SU-DHL-6 (cell line): ENCODE data around the gene MYB.

Experiments used
- H2AFZ ChIP-seq: fragments of 200-600 bp; sonication (generic); 2 replicates; pipeline ENCODE4 v1.6.1; 2014; ENCODE audit warnings: low read depth, mild to moderate bottlenecking, moderate library complexity, mixed read lengths, antibody characterized with exemption, low read length; ENCODE audit not compliant: severe bottlenecking
- H3F3A ChIP-seq: fragments of 200-600 bp; shearing (Covaris generic); 2 replicates; pipeline ENCODE4 v1.6.0; 2016; ENCODE audit warnings: antibody characterized with exemption, mild to moderate bottlenecking; ENCODE audit not compliant: insufficient read depth
- H3K27ac ChIP-seq: fragments of 200-600 bp; sonication (generic); 2 replicates; pipeline ENCODE4 v1.5.1; 2016; ENCODE audit warnings: low read depth, mild to moderate bottlenecking, low read length, moderate library complexity, mixed read lengths
- H3K27me3 ChIP-seq: fragments of 200-600 bp; sonication (generic), shearing (Covaris generic); 2 replicates; pipeline ENCODE4 v1.6.0; 2014; ENCODE audit warnings: mild to moderate bottlenecking, low read length
- H3K36me3 ChIP-seq: fragments of 200-600 bp; sonication (generic); 2 replicates; pipeline ENCODE4 v1.6.1; 2014; ENCODE audit warnings: mild to moderate bottlenecking, low read length, mixed read lengths
- H3K4me2 ChIP-seq: fragments of 300-600, 200-600 bp; shearing (Covaris generic), sonication (generic); 2 replicates; pipeline ENCODE4 v1.6.0; 2014; ENCODE audit warnings: low read length, low read depth, mild to moderate bottlenecking; ENCODE audit not compliant: poor library complexity, severe bottlenecking
- H3K4me3 ChIP-seq: fragments of 200-600 bp; sonication (generic); 2 replicates; pipeline ENCODE4 v1.5.1; 2014; ENCODE audit warnings: antibody characterized with exemption, low read length, mild to moderate bottlenecking, mixed read lengths; ENCODE audit not compliant: insufficient read depth, poor library complexity, severe bottlenecking
- H3K79me2 ChIP-seq: fragments of 200-600 bp; sonication (generic); 2 replicates; pipeline ENCODE4 v1.6.1; 2014; ENCODE audit warnings: mild to moderate bottlenecking, low read length, moderate library complexity; ENCODE audit not compliant: insufficient read depth
- H3K9ac ChIP-seq: fragments of 200-600 bp; sonication (generic); 2 replicates; pipeline ENCODE4 v1.7.0; 2014; ENCODE audit warnings: mild to moderate bottlenecking, low read length
- H3K9me2 ChIP-seq: fragments of 200-600 bp; sonication (generic); replicated peaks from 2 replicates; pipeline ENCODE4 v1.6.1; 2014; ENCODE audit warnings: low read length; ENCODE audit not compliant: insufficient read depth
- H3K9me3 ChIP-seq: fragments of 200-600 bp; sonication (generic); 2 replicates; pipeline ENCODE4 v1.6.1; 2014; ENCODE audit warnings: low read length, mixed read lengths; ENCODE audit not compliant: insufficient read depth
- H4K20me1 ChIP-seq: fragments of 200-600 bp; sonication (generic); 2 replicates; pipeline ENCODE4 v1.6.1; 2014; ENCODE audit warnings: low read depth, mild to moderate bottlenecking, antibody characterized with exemption, low read length, moderate library complexity, mixed read lengths
- EZH2phosphoT487 ChIP-seq: fragments of 200-600 bp; sonication (generic), shearing (Covaris generic); conservative IDR thresholded peaks from 2 replicates; pipeline ENCODE4 v1.6.1; 2018; ENCODE audit warnings: mild to moderate bottlenecking, antibody characterized with exemption, low read length, moderate library complexity, mixed read lengths
- TF ChIP-seq, protein P1 (sequence below): fragments of 200-600 bp; sonication (generic); IDR thresholded peaks from one replicate; pipeline ENCODE4 v1.5.1; 2017; ENCODE audit warnings: antibody characterized with exemption, mild to moderate bottlenecking, low read length, moderate library complexity; ENCODE audit not compliant: insufficient read depth, poor library complexity, severe bottlenecking

MYB gene

GRCh38 chr6:135179920-135180541 is 1.1 kb upstream of the MYB start:
- Histone ChIP-seq H3K9me3 (no peaks in the 10 kb centered on the region), H2AFZ (peak overlapping the region; percentile 82), H3K4me3 (peak overlapping the region; percentile 35), H3K79me2 (peaks cover 8% of the 10 kb centered on the region), H3K27ac (peak overlapping the region; percentile 54), H3K9ac (peak overlapping the region; percentile 35; the same call in 1 of the 2 replicates), H4K20me1 (0 out of 2 replicates have a peak, but pooled peaks cover 3% of the 10 kb centered on the region), H3F3A (peaks cover 38% of the 10 kb centered on the region), H3K9me2 (no peaks in the 10 kb centered on the region), H3K36me3 (no peaks in the 10 kb centered on the region), H3K4me2 (peak overlapping the region; percentile 100), H3K27me3 (no peaks in the 10 kb centered on the region)
- no peak for TF ChIP-seq EZH2phosphoT487
- TF ChIP-seq, protein P1, sequence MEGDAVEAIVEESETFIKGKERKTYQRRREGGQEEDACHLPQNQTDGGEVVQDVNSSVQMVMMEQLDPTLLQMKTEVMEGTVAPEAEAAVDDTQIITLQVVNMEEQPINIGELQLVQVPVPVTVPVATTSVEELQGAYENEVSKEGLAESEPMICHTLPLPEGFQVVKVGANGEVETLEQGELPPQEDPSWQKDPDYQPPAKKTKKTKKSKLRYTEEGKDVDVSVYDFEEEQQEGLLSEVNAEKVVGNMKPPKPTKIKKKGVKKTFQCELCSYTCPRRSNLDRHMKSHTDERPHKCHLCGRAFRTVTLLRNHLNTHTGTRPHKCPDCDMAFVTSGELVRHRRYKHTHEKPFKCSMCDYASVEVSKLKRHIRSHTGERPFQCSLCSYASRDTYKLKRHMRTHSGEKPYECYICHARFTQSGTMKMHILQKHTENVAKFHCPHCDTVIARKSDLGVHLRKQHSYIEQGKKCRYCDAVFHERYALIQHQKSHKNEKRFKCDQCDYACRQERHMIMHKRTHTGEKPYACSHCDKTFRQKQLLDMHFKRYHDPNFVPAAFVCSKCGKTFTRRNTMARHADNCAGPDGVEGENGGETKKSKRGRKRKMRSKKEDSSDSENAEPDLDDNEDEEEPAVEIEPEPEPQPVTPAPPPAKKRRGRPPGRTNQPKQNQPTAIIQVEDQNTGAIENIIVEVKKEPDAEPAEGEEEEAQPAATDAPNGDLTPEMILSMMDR: no peak

DNA sequence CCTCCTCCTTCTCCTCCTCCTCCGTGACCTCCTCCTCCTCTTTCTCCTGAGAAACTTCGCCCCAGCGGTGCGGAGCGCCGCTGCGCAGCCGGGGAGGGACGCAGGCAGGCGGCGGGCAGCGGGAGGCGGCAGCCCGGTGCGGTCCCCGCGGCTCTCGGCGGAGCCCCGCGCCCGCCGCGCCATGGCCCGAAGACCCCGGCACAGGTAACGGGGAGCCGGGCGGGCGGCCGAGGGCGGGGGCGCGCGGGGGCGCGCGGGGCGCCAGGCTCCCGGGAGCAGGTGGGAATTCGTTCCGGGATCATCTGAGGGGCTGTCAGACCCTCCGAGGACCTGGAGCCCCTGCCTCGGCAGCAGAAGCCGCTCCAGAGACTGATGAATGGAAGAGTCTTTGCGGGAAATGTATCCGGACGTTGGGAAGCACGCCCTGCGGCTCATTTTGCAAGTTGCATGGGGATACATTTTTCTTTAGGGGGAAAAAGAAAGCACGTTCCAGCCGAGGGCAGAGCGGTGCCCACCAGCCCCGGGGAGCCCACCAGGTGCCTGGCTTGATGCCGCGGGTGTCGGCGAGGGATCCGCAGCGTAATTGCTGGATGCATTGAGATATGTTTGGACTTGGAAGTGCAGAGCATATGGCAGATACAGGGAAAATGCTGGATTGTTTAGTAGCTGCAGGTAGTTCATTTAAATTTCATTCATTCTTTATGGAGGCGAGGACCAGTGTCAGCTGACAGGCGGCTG is 394 bp downstream of the MYB start:
- H3K4me3 ChIP-seq: peak overlapping the region; percentile 62
- no peaks in the 10 kb centered on the region for H3K9me2 ChIP-seq
- H3K9ac ChIP-seq: peak overlapping the region; percentile 86
- peak overlapping the region; percentile 78 for H2AFZ ChIP-seq
- H3K27ac ChIP-seq: peak overlapping the region; percentile 52
- peak overlapping the region; percentile 100 for H3K4me2 ChIP-seq
- no peaks in the 10 kb centered on the region for H3K27me3 ChIP-seq
- TF ChIP-seq EZH2phosphoT487: no peak
- TF ChIP-seq, protein P1: no peak
- H4K20me1 ChIP-seq: 0 out of 2 replicates have a peak, but pooled peaks cover 3% of the 10 kb centered on the region
- H3F3A ChIP-seq: peaks cover 38% of the 10 kb centered on the region
- H3K9me3 ChIP-seq: no peaks in the 10 kb centered on the region
- peaks cover 8% of the 10 kb centered on the region for H3K79me2 ChIP-seq
- H3K36me3 ChIP-seq: no peaks in the 10 kb centered on the region

- H3K4me2 ChIP-seq: peak overlapping the region; percentile 100
- H3K27me3 ChIP-seq: no peaks in the 10 kb centered on the region
- no peaks in the 10 kb centered on the region for H3K9me2 ChIP-seq
- peak overlapping the region; percentile 86 for H3K9ac ChIP-seq
- no peak for TF ChIP-seq EZH2phosphoT487
- TF ChIP-seq, protein P1: no peak
- peaks cover 38% of the 10 kb centered on the region for H3F3A ChIP-seq
- H3K9me3 ChIP-seq: no peaks in the 10 kb centered on the region
- 0 out of 2 replicates have a peak, but pooled peaks cover under 1% of the 10 kb centered on the region for H3K36me3 ChIP-seq
- H3K4me3 ChIP-seq: peak overlapping the region; percentile 62
- 0 out of 2 replicates have a peak, but pooled peaks cover 3% of the 10 kb centered on the region for H4K20me1 ChIP-seq
- peaks cover 8% of the 10 kb centered on the region for H3K79me2 ChIP-seq
- peak overlapping the region; percentile 78 for H2AFZ ChIP-seq
- peak overlapping the region; percentile 71 for H3K27ac ChIP-seq
Observed at GRCh38 chr6:135182071-135183001, 1.2 kb downstream of the MYB start.
